GM15510 (cell line): ENCODE results near the gene C1QL1.

Experiments used
- POLR2A ChIP-seq: IDR thresholded peaks from 3 replicates; pipeline ENCODE4 v1.6.1; 2011; ENCODE audit warnings: borderline replicate concordance; ENCODE audit not compliant: insufficient read length; ENCODE audit errors: extremely low read depth

The C1QL1 gene

DNA sequence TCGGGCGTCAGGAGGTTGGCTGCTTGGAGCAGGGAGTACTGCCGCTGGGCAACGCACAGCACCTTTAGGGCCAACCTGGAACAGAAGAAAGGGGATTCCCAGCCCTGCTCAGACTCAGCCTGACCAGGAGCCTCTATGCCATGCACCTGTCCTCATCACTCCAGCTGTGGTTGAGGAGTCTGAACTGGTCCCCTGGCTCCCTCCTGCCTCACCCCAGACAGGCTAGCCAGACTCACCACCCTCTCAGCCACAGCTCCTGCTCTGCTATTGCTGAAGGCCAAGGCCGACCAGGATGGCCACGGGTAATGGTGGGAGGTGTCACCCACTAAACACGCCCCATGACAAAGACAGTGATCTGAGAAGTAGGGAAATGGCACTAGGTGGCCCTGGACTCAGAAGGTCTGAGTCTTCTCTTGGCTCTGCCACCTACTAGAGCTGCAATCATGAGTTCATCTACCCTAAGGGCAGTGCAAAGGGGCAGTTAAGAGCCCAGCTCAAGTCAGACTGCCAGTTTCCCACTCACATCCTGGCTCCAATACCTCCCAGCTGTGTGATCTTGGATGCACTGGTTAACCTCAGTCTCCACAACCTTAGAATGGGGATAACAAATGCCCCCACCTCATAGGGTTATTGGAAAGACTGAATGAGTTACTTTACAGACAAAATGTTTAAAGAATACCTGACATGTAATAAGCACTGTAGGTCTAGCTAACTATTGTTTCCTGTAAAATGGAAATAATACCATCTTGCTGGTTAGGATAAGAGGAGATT lies 39.0 kb downstream of the C1QL1 start:
- no peak for TF ChIP-seq POLR2A

DNA sequence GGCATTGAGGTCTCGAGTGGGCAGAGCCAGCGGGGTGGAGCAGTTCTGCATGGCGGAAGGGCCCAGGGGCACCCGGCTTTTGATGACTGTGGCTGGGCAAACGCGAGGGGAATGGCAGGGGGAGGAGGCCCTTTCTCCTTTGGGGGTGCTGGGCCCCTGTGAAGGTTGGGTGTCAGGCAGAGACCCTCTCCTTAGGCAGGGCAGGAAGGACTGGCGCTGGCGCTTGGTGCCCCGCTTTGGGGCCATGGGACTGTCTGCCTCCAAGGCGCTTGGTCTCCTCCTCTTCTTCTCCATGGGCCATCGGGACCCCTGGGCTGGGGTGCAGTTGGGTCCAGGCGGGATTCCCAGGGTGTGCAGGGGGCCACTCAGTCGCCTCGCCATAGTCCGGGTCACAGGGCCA lies 40.0 kb downstream of the C1QL1 start:
- TF ChIP-seq POLR2A: no peak

DNA sequence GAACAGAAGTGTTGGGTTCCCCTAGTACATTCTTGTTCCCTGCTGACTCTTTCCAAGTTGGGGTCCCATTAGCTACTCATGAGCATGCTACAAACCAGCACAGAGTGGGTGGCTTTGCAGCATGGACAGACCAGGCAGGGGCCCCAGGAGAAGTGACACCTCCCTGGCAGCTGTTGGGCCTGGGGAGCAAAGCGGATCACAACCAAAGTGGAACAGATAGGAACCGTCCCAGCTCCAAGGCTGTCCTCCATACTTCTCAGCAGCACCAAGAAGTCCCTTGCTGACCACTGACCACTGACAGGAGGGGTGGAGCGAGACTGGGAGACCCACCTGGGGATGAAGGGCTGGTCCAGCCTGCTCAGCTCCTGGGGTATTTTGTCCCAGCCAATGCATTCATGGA lies 40.4 kb downstream of the C1QL1 start:
- no peak for TF ChIP-seq POLR2A

DNA sequence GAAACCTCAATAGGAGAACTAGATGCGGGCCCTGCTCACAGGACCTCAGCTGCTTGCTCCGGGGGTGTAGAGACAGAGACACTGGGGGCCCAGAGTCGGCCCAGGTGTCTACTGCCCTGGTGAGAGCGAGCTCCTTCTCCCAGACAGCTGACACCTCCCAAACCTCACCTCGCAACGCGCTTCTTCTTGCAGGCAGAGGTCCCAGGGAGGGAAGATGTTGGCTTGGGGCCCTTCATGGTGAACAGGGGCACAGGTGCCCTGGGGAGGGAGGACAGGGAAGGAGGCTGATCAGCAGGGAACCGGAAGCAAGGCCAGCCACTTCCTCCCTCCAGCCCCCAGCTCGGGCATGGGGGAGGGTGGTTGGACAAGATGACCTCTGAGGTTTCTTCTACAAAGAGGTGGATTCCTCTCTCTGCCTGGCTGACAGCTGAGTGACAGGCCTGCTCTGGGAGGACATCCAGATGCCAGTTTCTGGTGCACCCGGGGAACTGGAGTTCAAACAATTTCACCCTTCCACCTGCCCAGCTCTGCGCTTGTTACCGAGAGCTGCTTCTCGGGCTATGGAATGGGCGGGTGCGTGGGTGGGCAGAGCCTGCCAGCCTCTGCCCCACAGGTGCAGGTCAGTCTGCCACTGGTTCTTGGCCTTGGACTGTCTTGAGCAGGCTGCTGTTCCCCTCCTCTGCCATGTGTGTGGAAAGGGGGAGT lies 41.1 kb downstream of the C1QL1 start:
- no peak for TF ChIP-seq POLR2A

DNA sequence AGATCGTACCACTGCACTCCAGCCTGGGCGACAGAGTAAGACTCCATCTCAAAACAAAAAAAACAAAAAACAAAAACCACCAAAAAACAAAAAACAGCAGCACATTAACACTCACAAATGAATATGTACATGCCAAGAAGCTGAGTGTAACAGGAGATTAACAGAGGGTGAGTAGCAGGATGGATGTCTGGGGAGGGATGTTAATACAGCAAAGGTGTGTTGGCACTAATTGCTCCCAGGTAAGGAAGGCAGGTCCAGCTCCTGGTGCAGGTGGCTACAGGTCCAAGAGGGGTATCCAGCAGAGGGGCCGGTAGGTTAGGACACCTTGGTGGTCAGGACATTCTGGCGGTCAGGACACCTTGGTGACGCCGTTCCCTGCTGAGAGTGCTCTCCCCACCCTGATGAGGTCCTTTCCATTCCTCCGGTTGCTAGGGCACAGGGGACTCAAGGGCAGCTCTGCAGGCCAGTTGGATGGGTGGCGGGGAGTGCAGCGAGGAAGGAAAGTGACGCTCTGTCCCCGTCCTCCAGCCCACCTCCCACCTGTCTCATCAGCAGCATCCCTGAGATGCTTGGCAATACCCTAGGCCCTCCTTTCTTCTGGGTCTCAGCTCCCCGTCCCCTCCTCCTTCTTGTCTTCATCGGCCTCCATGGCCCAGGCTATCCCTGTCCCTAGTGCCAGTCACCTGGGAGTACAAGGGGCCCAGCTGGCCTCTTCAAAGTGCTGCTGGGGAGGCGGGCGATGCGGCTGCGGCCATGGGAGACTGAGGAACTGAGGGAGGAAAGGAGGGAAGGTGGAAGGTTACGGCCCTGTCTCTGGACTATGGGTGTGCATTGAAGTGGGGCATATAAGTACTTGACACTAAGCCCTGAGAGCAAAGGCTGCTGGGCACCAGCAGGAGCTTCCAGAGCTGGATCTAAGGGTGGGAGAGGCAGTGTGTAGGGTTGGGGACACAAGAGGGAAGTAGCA lies 42.1 kb downstream of the C1QL1 start:
- no peak for TF ChIP-seq POLR2A

DNA sequence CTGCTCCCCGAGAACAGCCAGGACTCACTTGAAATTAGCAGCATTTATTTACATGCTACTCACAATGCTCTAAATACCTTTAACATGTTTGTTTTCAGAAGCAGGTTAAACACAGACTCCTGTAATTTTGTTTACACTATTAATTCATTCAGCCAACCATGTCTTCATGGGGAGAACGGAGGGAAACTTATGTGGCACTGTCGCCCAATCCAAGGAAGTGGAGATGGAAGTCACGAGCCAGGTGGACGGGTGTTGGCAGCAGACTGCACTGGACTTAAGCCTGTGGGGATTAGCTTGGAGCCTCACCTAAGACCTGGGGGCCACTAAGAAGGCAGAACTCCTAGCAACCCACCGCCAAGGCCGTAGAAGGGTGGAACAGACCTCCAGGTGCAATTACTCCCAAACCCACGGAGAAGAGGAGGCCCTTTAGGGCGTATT lies 44.0 kb downstream of the C1QL1 start:
- TF ChIP-seq POLR2A: no peak

DNA sequence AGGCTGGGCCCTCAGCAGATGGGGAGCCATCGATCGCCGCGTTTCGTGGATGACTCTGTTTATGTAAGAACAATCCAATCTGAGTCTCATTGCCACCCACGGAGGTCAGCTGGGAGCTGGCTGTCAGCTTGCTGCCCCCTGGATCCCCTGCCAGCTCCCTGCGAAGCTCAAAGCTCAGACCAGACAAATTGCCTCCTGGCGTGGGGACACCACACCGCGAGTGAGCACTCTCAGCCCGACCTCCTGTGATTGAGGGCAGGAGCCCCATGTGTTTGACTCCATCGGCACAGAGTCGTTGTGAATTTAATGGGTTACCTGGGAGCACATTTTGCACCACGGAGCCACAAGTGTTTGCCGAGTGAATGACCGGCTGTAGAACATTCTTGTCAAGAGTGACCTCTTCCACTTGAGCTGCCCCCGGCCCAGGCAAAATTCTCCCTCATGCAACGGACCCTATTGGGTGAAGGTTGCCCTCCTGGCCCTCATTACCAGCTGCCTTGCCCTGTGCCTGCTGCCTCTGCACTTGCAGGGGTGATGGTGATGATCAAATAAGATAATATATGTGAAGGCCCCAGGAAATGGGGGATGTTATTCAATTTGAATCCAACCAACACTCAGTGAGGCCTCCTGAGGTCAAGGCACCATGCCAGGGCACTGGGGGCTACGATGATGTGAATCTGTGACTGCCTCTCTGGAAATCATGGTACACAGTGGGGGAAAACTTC lies 45.2 kb downstream of the C1QL1 start:
- no peak for TF ChIP-seq POLR2A

DNA sequence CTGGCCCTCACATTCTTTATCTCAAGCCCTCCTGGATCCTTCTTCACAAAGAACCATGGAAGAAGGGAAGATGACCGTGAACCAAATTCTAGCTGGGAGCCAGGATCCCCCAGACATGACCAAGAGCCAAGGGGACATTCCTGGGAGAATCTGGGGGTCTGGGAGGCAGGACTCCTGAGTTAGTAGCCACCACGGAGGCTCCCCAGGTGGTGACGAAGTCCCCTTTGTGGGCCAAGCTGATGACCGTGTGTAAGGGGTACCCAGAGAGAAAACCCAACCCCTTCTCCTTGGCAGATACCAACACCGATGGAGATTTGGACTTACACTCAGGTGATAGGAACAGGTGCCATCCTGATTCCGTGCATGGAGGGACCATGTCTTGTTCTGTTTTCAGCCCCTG lies 46.0 kb downstream of the C1QL1 start:
- no peak for TF ChIP-seq POLR2A

DNA sequence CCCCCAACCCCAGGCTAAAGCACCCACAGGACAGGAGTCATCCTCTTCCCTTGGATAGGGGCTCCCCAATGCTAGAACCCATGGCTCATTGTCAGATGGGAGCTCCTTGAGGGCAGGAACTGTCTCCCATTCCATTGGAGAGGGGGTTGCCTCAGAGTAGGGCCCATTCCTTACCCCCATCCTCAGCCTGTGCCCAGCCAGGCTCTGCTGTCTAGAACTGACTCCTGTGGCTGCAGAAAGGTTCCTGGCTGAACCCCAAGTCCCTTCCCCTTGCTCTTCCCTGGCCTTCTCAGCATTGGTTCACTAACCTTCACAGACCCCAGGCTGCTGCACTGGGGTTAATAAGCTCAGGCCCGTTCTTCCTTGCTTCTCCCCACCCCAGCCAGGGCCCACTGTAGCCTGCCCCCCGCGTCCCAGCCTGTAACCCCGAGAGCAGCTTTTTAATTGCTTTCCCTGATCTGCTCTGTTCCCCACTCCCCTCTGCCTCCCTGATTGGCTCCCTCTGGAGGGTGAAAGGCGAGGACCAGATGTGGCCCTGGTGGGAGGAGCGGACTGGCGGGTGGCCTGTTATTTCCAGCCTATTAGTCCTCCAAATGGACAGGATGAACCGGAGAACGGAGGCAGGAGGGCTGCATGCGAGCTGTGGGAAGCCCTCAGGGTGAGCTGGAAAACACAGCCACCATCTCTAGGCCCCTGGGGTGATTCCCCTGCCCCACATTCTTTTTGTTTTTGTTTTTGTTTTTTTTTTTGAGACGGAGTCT lies 46.8 kb downstream of the C1QL1 start:
- no peak for TF ChIP-seq POLR2A

DNA sequence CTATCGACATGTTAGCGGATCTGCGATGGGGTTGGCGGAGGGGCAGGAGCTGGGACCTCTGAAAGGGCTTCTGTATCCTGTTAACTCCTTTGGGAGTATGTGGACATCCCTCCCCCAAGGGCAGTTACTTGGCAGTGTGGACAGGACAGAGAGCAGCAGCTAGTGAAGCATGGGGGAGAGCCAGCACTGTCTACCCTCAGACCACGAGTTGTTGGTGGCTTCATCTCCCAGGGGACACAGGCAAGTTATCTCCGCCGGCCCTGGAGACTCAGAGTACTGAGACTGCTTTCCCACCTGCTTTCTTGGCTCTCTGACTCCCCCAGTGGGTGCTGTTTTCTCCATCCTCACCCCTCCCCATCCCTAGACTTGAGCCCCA lies 47.5 kb downstream of the C1QL1 start:
- TF ChIP-seq POLR2A: no peak

DNA sequence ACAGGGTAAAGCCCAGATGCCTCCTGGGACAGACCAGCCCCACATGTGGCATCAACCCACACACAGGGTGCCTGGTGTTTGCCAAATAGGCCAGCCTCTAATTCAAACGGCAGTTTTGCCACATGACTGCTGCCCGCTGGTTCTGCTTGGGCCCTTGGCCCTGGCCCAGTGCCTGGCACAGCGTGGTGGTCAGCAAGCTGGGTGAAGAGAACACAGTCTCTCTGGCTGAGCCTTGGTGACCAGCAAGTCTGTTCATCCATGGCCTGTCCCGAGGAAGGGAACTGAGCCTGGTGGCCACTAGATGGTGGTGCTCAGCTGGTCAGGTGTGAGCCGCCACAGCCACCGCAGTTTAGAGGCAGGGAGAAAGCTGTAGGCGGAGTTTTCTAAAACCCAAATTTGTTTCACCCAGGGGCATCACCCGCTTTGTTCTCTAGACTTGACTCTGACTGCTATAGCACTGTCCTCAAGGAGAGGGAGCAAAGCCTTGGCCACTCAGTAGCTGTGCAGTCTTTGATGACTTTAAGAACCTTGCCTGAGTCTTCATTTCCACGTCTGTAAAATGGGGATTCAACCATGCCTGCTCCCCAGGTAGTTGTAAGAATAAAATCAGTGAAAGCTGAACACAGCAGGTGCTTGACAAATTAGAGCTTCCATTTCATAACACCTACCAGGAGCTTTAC lies 48.1 kb downstream of the C1QL1 start:
- TF ChIP-seq POLR2A: no peak

DNA sequence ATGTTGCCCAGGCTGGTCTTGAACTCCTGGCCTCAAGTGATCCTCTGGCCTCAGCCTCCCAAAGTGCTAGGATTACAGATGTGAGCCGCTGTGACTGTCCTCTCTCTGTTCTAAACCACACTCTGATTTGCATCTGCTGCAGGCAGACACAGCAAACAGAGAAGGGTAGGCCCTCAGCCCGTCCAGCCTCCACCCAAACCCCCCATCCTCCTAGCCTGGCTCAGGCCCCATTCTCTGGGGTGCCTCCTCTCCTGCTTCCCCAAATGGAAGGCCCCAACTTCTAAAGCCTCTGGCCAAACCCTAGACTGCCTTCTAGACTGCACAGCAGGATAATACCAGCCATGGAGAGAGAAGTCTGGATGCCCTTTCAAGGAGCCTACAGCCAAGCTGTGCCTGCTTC lies 48.7 kb downstream of the C1QL1 start:
- no peak for TF ChIP-seq POLR2A

DNA sequence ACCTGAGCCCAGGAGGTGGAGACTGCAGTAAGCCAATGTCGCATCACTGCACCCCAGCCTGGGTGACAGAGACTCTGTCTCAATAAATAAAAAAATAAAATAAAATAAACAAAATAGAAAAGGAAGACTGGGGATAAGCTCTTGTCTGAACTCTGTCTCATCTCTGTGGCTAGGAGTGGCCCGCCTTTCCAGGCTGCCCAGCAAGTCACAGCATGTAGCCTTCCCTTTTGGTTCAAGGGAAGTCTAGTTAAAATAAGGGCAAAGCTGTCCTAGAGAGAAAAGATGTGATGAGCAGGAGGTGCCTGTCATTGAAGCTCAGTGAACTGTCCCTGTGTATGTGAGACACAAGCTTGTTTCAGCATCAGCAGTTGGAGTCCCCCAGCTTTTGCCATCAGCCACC lies 50.1 kb downstream of the C1QL1 start:
- no peak for TF ChIP-seq POLR2A
